Measurements from ENCODE around the gene FAM20C. TPM values are rescaled to one million over a fixed set of nuclear protein-coding genes. Genes with fewer than 3 reads are reported as not detected.

FAM20C gene
- total RNA-seq, 1 donor from 2014 or later = 90.8 TPM

GRCh38 chr7:272108-272615, 79.8 kb downstream of the FAM20C start:
- no peaks in the 10 kb centered on the region for H3K4me1 ChIP-seq
- no peak overlapping the region for H3K4me3 ChIP-seq
- no peak for TF ChIP-seq CTCF (IDR thresholded peaks at IDR 0.05)
- no peak for DNase-seq (ENCODE audit: low spot score in 2 of 2)
- intact Hi-C loops (cut with DNase I) = no loop called here
- H3K27me3 ChIP-seq = no peaks in the 10 kb centered on the region
- H3K27ac ChIP-seq = no peak overlapping the region
- peaks cover 5 to 11% of the 10 kb centered on the region in 2 donors for H3K9me3 ChIP-seq
- no peaks in the 10 kb centered on the region for H3K36me3 ChIP-seq

GRCh38 chr7:272631-273030, 80.3 kb downstream of the FAM20C start:
- Histone ChIP-seq H3K4me1 (no peaks in the 10 kb centered on the region), H3K36me3 (no peaks in the 10 kb centered on the region), H3K4me3 (no peak overlapping the region), H3K27me3 (no peaks in the 10 kb centered on the region), H3K9me3 (peaks cover 5 to 11% of the 10 kb centered on the region in 2 donors), H3K27ac (no peak overlapping the region)
- TF ChIP-seq CTCF (IDR thresholded peaks at IDR 0.05) = no peak
- intact Hi-C loops (cut with DNase I) = no loop called here
- no peak for DNase-seq (ENCODE audit: low spot score in 2 of 2)

GRCh38 chr7:273327-273726, 81.0 kb downstream of the FAM20C start:
- Histone ChIP-seq H3K4me3 (no peak overlapping the region), H3K9me3 (peaks cover 5 to 11% of the 10 kb centered on the region in 2 donors), H3K4me1 (no peaks in the 10 kb centered on the region), H3K27ac (no peak overlapping the region), H3K36me3 (no peaks in the 10 kb centered on the region), H3K27me3 (no peaks in the 10 kb centered on the region)
- DNase-seq (ENCODE audit: low spot score in 2 of 2) = no peak
- TF ChIP-seq CTCF (IDR thresholded peaks at IDR 0.05) = no peak
- intact Hi-C loops (cut with DNase I) = no loop called here

GRCh38 chr7:274266-274665, 81.9 kb downstream of the FAM20C start:
- H3K36me3 ChIP-seq = no peaks in the 10 kb centered on the region
- no peaks in the 10 kb centered on the region for H3K27me3 ChIP-seq
- no peak overlapping the region for H3K27ac ChIP-seq
- intact Hi-C loops (cut with DNase I) = no loop called here
- H3K4me1 ChIP-seq = no peaks in the 10 kb centered on the region
- no peak overlapping the region for H3K4me3 ChIP-seq
- TF ChIP-seq CTCF (IDR thresholded peaks at IDR 0.05) = no peak
- peaks cover 5 to 11% of the 10 kb centered on the region in 2 donors for H3K9me3 ChIP-seq
- DNase-seq (ENCODE audit: low spot score in 2 of 2) = no peak

GRCh38 chr7:276230-276835, 84.0 kb downstream of the FAM20C start:
- H3K27ac ChIP-seq = no peak overlapping the region
- no peaks in the 10 kb centered on the region for H3K36me3 ChIP-seq
- H3K4me1 ChIP-seq = no peaks in the 10 kb centered on the region
- TF ChIP-seq CTCF (IDR thresholded peaks at IDR 0.05) = no peak
- H3K9me3 ChIP-seq = peaks cover 5 to 11% of the 10 kb centered on the region in 2 donors
- no peak overlapping the region for H3K4me3 ChIP-seq
- H3K27me3 ChIP-seq = no peaks in the 10 kb centered on the region
- DNase-seq (ENCODE audit: low spot score in 2 of 2) = no peak
- intact Hi-C loops (cut with DNase I) = no loop called here
